GM12878 (cell line): ENCODE measurements around the gene TTC8. TPM values are rescaled to one million over a fixed set of nuclear protein-coding genes. Genes with fewer than 3 reads are reported as not detected.
A peak's percentile ranks its signal among the peaks of the same experiment; 100 is the strongest.

Experiments used
- BACH1 ChIP-seq: fragments of 450-650 bp; IDR thresholded peaks from 2 replicates; pipeline ENCODE4 v1.6.1; 2017; ENCODE audit warnings: mild to moderate bottlenecking, borderline replicate concordance
- BHLHE40 ChIP-seq, 2 experiments: fragments of 450-650 bp in 1 of 2; IDR thresholded peaks; 2 replicates each; pipeline ENCODE4 v1.6.1; 2011 to 2017; ENCODE audit warnings: low read depth in 2 of 2, borderline replicate concordance in 1 of 2, improper control_type of control experiment in 1 of 2, low read length in 1 of 2, mild to moderate bottlenecking in 1 of 2
- CBFB ChIP-seq: IDR thresholded peaks from 2 replicates; pipeline ENCODE4 v1.6.1; 2016; ENCODE audit warnings: antibody characterized with exemption, low read depth
- CREB1 ChIP-seq: IDR thresholded peaks from 2 replicates; pipeline ENCODE4 v1.6.1; 2012; ENCODE audit warnings: low read depth, mild to moderate bottlenecking, inconsistent platforms
- CTCF ChIP-seq, 3 experiments: IDR thresholded peaks in 2 of 3; conservative IDR thresholded peaks in 1 of 3; 2 replicates each; pipeline ENCODE4 v1.5.1; 2011; ENCODE audit warnings: low read depth in 3 of 3, low read length in 3 of 3, mild to moderate bottlenecking in 3 of 3, control low read depth in 2 of 3, moderate library complexity in 2 of 3, inconsistent platforms in 1 of 3, mixed read lengths in 1 of 3; ENCODE audit not compliant: control insufficient read depth in 2 of 3, insufficient read depth in 1 of 3; ENCODE audit errors: extremely low read depth in 1 of 3
- EGR1 ChIP-seq, 2 experiments: IDR thresholded peaks; 1 replicate in 1 of 2; 2 replicates in 1 of 2; pipeline ENCODE4 v1.6.1; 2011 to 2012; ENCODE audit warnings: low read depth in 2 of 2, low read length in 2 of 2, borderline replicate concordance in 1 of 2, mild to moderate bottlenecking in 1 of 2, moderate library complexity in 1 of 2
- IKZF1 ChIP-seq: fragments of 450-650 bp; conservative IDR thresholded peaks from 2 replicates; pipeline ENCODE4 v1.6.1; 2017; ENCODE audit warnings: antibody characterized with exemption, mild to moderate bottlenecking
- MEF2A ChIP-seq: IDR thresholded peaks from 2 replicates; pipeline ENCODE4 v1.6.1; 2011; ENCODE audit warnings: low read depth, mild to moderate bottlenecking, low read length, moderate library complexity; ENCODE audit not compliant: insufficient read depth
- NFXL1 ChIP-seq: fragments of 450-650 bp; IDR thresholded peaks from 2 replicates; pipeline ENCODE4 v1.6.1; 2017; ENCODE audit warnings: antibody characterized with exemption, mild to moderate bottlenecking, borderline replicate concordance
- NR2C1 ChIP-seq: fragments of 450-650 bp; IDR thresholded peaks from 2 replicates; pipeline ENCODE4 v1.6.1; 2017; ENCODE audit warnings: antibody characterized with exemption, mild to moderate bottlenecking, moderate library complexity
- RAD51 ChIP-seq: fragments of 450-650 bp; IDR thresholded peaks from 2 replicates; pipeline ENCODE4 v1.6.1; 2016; ENCODE audit warnings: moderate library complexity, mild to moderate bottlenecking, inconsistent platforms
- SMC3 ChIP-seq: IDR thresholded peaks from 2 replicates; pipeline ENCODE4 v1.6.1; 2011; ENCODE audit warnings: low read length, improper control_type of control experiment, borderline replicate concordance
- TARDBP ChIP-seq: IDR thresholded peaks from 2 replicates; pipeline ENCODE4 v1.6.1; 2016; ENCODE audit warnings: borderline replicate concordance
- YY1 ChIP-seq: IDR thresholded peaks from 2 replicates; pipeline ENCODE4 v1.6.1; 2011; ENCODE audit warnings: low read depth, mild to moderate bottlenecking, low read length
- ZBED1 ChIP-seq: IDR thresholded peaks from 2 replicates; pipeline ENCODE4 v1.6.1; 2016; ENCODE audit warnings: borderline replicate concordance
- ZNF384 ChIP-seq: IDR thresholded peaks from 2 replicates; pipeline ENCODE4 v1.6.1; 2012; ENCODE audit warnings: low read depth, mild to moderate bottlenecking, low read length, improper control_type of control experiment, borderline replicate concordance
- polyA plus RNA-seq, 11 experiments: library from polyadenylated mRNA; depleted of rRNA in 4 of 11; unstranded in 6 of 11; stranded (reverse) in 5 of 11; fragments of >200 nt; fragmentation: Nextera tagmentation in 4 of 11; fragmentation: Illumina TruSeq in 1 of 11; extraction: Ambion mirVana in 4 of 11; extraction: Trizol in 1 of 11; gene quantifications; 1 replicate in 1 of 11; 2 replicates in 10 of 11; pipeline versions ENCODE4 v1.2.1 to v1.2.3, GENCODE V29; 2011 to 2016; ENCODE audit warnings: inconsistent platforms in 2 of 11, missing spikeins in 2 of 11, low read depth in 1 of 11
- total RNA-seq, 4 experiments: library from RNA; depleted of rRNA in 3 of 4; stranded (reverse); fragments of >200 nt in 3 of 4; fragmentation: Illumina TruSeq in 1 of 4; extraction: Trizol in 1 of 4; gene quantifications; 2 replicates each; pipeline versions ENCODE4 v1.2.1 to v1.2.3, GENCODE V29; 2013 to 2021

Gene TTC8
- total and polyA plus RNA-seq, 10 of the 15 experiments (the other 5 are each of a cell fraction or from before 2014, with no cell fraction given), result 1.5 to 4.6 (median 2.5) TPM

- TF ChIP-seq CTCF (IDR thresholded peaks at IDR 0.05 in 2 of 3, conservative IDR thresholded peaks at IDR 0.05 in 1 of 3; ENCODE audit: control insufficient read depth in 2 of 3, extremely low read depth in 1 of 3, insufficient read depth in 1 of 3, low read depth in 3 of 3, low read length in 3 of 3) (peak; percentile 11 to 19 (median 18); a peak in 1 of 6 replicates), NR2C1 (no peak), YY1 (peak; percentile 12; the same call in 1 of the 2 replicates), NFXL1 (peak; percentile 66; the same call in 1 of the 2 replicates), CREB1 (0 out of 2 replicates have a peak, but pooled peaks have one; percentile 6), IKZF1 (peak; percentile 67), ZBED1 (no peak), TARDBP (no peak), CBFB (no peak), BACH1 (peak; percentile 30; the same call in 1 of the 2 replicates), BHLHE40 (IDR thresholded peaks at IDR 0.05; ENCODE audit: borderline replicate concordance in 1 of 2, low read depth in 2 of 2, low read length in 1 of 2) (peak; percentile 13 to 74; a peak in 3 of 4 replicates), RAD51 (no peak), SMC3 (no peak), MEF2A (no peak), ZNF384 (no peak), EGR1 (IDR thresholded peaks at IDR 0.05; ENCODE audit: borderline replicate concordance in 1 of 2, low read depth in 2 of 2, low read length in 2 of 2) (peak in 1 of 2 experiments; percentile 47; a peak in 1 of 3 replicates)
These were observed 31.8 kb upstream of the TTC8 start, which contains the start of gene EML5 (continued) for GRCh38 chr14:88792473-88793258.
